PC-3 (cell line): ENCODE measurements around the gene CIAO2B.

Source experiments
- CTCF ChIP-seq: fragments of 300-600 bp; sonication (generic); conservative IDR thresholded peaks from 2 replicates; pipeline ENCODE4 v1.5.1; 2017; ENCODE audit warnings: antibody characterized with exemption, low read depth, mild to moderate bottlenecking, low read length
- EZH2 ChIP-seq: fragments of 300-600 bp; sonication (generic); IDR thresholded peaks from one replicate; pipeline ENCODE4 v1.6.1; 2017; ENCODE audit warnings: antibody characterized with exemption, mild to moderate bottlenecking, low read length; ENCODE audit not compliant: unreplicated experiment

GRCh38 chr16:66895689-66895979 lies 38.6 kb downstream of the CIAO2B start:
- TF ChIP-seq CTCF (no peak), EZH2 (no peak)
